ENCODE results near the gene ADAM19.

DNA sequence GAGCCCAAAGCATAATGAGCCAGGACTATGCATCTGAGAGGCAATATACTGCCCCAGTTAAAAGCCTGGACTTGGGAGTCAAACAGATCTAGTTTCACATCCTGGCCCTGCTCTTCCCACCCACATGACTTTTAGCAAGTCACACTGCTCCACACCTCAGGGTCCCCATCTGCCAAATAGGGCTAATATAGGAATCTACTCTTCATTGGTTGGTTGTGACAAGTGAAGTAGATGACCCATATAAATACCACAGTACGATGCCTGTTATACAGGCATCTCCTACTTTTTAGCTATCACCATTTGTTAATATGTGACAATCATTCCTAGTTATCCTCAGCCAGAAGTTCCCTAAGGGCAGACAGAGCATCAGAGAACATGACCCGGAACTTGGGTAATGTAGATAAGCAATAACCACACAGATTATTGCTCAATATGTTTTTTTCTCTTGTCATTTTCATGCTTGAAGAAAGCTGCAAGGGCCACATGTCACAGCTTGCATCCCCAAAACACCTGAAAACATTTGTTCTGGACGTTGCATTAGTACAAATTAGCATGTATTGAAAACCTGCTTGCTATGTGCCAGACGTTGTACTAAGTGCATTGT is 20.4 kb downstream of the ADAM19 start:
- TF ChIP-seq, protein P1, sequence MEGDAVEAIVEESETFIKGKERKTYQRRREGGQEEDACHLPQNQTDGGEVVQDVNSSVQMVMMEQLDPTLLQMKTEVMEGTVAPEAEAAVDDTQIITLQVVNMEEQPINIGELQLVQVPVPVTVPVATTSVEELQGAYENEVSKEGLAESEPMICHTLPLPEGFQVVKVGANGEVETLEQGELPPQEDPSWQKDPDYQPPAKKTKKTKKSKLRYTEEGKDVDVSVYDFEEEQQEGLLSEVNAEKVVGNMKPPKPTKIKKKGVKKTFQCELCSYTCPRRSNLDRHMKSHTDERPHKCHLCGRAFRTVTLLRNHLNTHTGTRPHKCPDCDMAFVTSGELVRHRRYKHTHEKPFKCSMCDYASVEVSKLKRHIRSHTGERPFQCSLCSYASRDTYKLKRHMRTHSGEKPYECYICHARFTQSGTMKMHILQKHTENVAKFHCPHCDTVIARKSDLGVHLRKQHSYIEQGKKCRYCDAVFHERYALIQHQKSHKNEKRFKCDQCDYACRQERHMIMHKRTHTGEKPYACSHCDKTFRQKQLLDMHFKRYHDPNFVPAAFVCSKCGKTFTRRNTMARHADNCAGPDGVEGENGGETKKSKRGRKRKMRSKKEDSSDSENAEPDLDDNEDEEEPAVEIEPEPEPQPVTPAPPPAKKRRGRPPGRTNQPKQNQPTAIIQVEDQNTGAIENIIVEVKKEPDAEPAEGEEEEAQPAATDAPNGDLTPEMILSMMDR (IDR thresholded peaks at IDR 0.05; ENCODE audit: low read depth, low read length) = no peak
- TF ChIP-seq EZH2phosphoT487 (IDR thresholded peaks at IDR 0.05; ENCODE audit: low read depth) = no peak

Data from OCI-LY3 (cell line).